Measurements from ENCODE around the gene SF3B3. TPM values are rescaled to one million over a fixed set of nuclear protein-coding genes. Genes with fewer than 3 reads are reported as not detected.

Gene SF3B3
- total and polyA plus RNA-seq, 2 donors (not counting 1 experiment from before 2014, with no cell fraction given) = 67.1 to 266 TPM

DNA sequence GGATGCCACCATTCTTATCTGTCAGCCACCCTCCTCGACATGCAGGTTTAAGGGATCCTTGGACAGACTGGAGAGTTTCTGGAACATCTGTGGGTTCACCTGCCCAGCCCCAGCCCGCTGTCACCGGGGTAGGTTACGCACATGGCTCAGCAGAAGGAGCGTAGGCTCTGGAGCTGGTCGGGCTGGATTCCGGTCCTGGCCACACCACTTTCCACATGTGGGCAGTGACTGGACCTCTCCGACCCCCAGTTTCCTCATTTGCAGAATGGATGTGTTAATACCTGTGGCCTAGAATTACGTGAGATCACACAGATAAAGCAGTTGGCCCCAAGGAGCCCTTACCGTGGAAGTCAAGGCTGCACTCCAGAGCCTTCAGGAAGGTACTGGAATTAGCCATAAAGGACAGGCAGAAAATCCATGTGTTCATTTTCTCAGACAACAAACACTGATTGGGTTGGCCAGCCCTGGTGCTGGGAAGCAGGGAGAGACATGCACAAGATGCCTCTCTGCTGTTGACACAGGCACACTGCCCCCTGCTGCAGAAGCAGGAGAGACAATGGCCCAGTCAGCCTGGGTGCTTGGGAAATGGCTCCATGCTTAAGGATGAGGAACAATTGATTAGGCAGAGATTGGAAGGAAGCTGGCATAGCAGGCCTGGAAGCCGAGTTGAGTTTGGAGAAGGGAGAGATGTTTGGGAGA is 58.8 kb downstream of the SF3B3 start:
- Histone ChIP-seq H3K27me3 (replicated peaks in 1 of 4; ENCODE audit: control extremely low read depth in 1 of 4, control insufficient read depth in 3 of 4, insufficient read depth in 4 of 4, low read length in 3 of 4) (no peaks in the 10 kb centered on the region), H3K27ac (ENCODE audit: low read length in 2 of 2) (no peak overlapping the region), H3K9me3 (ENCODE audit: control extremely low read depth in 1 of 3, control insufficient read depth in 2 of 3, insufficient read depth in 1 of 3, low read length in 2 of 3) (no peaks in the 10 kb centered on the region), H2AFZ (ENCODE audit: insufficient read depth, low read depth, low read length, poor library complexity, severe bottlenecking) (no peak overlapping the region), H4K20me1 (ENCODE audit: control insufficient read depth, insufficient read depth, low read length, poor library complexity, severe bottlenecking) (no peaks in the 10 kb centered on the region), H3K4me1 (ENCODE audit: control insufficient read depth in 2 of 2, insufficient read depth in 2 of 2, low read length in 2 of 2) (no peaks in the 10 kb centered on the region), H3K4me2 (replicated peaks; ENCODE audit: low read depth, low read length, poor library complexity, severe bottlenecking) (no peak overlapping the region), H3K4me3 (ENCODE audit: control extremely low read depth in 1 of 5, extremely low read depth in 1 of 5, insufficient read depth in 1 of 5, low read depth in 2 of 5, low read length in 4 of 5) (no peak overlapping the region), H3K36me3 (replicated peaks in 1 of 2; ENCODE audit: control extremely low read depth in 1 of 2, control insufficient read depth in 1 of 2, extremely low read depth in 1 of 2, insufficient read depth in 2 of 2, low read length in 1 of 2) (no peaks in the 10 kb centered on the region), H3K9ac (ENCODE audit: low read length) (no peak overlapping the region), H3K79me2 (ENCODE audit: control insufficient read depth, insufficient read depth, low read length) (no peaks in the 10 kb centered on the region)
- no peak overlapping the region for H3K27ac Mint-ChIP-seq
- H3K4me3 Mint-ChIP-seq = no peak overlapping the region
- ATAC-seq (ENCODE audit: low read depth) = no peak
- intact Hi-C loops (cut with micrococcal nuclease) = no loop called here
- H3K9me3 Mint-ChIP-seq (ENCODE audit: insufficient read depth) = no peaks in the 10 kb centered on the region
- ChIA-PET CTCF (interaction anchor here (0.6 kb wide), 1 partner anchor 1440 kb away, joined by 3 read pairs; no protein-coding TSS in a partner anchor), POLR2A (no interaction called here)
- no peaks in the 10 kb centered on the region for H3K4me1 Mint-ChIP-seq
- no peak for TF ChIP-seq EZH2 (IDR thresholded peaks at IDR 0.05; ENCODE audit: borderline replicate concordance, insufficient read depth, low read depth, low read length, poor library complexity, severe bottlenecking)
- TF ChIP-seq, protein P1, sequence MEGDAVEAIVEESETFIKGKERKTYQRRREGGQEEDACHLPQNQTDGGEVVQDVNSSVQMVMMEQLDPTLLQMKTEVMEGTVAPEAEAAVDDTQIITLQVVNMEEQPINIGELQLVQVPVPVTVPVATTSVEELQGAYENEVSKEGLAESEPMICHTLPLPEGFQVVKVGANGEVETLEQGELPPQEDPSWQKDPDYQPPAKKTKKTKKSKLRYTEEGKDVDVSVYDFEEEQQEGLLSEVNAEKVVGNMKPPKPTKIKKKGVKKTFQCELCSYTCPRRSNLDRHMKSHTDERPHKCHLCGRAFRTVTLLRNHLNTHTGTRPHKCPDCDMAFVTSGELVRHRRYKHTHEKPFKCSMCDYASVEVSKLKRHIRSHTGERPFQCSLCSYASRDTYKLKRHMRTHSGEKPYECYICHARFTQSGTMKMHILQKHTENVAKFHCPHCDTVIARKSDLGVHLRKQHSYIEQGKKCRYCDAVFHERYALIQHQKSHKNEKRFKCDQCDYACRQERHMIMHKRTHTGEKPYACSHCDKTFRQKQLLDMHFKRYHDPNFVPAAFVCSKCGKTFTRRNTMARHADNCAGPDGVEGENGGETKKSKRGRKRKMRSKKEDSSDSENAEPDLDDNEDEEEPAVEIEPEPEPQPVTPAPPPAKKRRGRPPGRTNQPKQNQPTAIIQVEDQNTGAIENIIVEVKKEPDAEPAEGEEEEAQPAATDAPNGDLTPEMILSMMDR (IDR thresholded peaks at IDR 0.05) = no peak
- no peaks in the 10 kb centered on the region for H3K27me3 Mint-ChIP-seq
- no peak for DNase-seq
- 91% methylated on average over 11 of the region's 11 CpGs for WGBS (ENCODE audit: insufficient coverage)

DNA sequence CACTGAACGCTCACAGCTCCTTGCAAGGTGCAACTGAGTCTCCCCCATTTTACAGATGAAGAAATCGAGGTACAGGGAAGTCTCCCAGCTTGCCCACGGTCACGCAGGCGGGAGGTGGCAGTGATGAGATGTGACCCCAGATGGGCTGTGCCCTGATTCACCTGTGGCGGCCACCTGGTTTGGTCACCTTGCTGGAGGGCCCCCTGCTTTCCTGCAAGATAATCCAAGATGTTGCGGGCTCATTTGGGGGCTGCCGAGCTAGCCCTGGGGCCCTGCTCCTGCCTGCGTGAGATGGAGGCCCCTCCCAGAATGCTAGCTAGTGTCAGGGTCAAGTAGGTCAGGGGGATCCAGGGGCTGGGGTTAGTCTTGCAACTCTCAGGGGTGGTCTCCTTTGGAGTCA is 63.1 kb downstream of the SF3B3 start:
- H3K27me3 Mint-ChIP-seq = peaks cover 3% of the 10 kb centered on the region
- no peak overlapping the region for H3K27ac Mint-ChIP-seq
- H3K9me3 Mint-ChIP-seq (ENCODE audit: insufficient read depth) = no peaks in the 10 kb centered on the region
- no peaks in the 10 kb centered on the region for H3K4me1 Mint-ChIP-seq
- no peaks in the 10 kb centered on the region for H3K79me2 ChIP-seq (ENCODE audit: control insufficient read depth, insufficient read depth, low read length)
- H2AFZ ChIP-seq (ENCODE audit: insufficient read depth, low read depth, low read length, poor library complexity, severe bottlenecking) = no peak overlapping the region
- ATAC-seq (ENCODE audit: low read depth) = no peak
- intact Hi-C loops (cut with micrococcal nuclease) = no loop called here
- ChIA-PET POLR2A (no interaction called here), CTCF (no interaction called here)
- DNase-seq = no peak
- H3K36me3 ChIP-seq (replicated peaks in 1 of 2; ENCODE audit: control extremely low read depth in 1 of 2, control insufficient read depth in 1 of 2, extremely low read depth in 1 of 2, insufficient read depth in 2 of 2, low read length in 1 of 2) = no peaks in the 10 kb centered on the region
- no peak for TF ChIP-seq EZH2 (IDR thresholded peaks at IDR 0.05; ENCODE audit: borderline replicate concordance, insufficient read depth, low read depth, low read length, poor library complexity, severe bottlenecking)
- TF ChIP-seq, protein P1 (IDR thresholded peaks at IDR 0.05) = no peak
- H3K4me2 ChIP-seq (replicated peaks; ENCODE audit: low read depth, low read length, poor library complexity, severe bottlenecking) = no peak overlapping the region
- H3K9ac ChIP-seq (ENCODE audit: low read length) = no peak overlapping the region
- H3K27ac ChIP-seq (ENCODE audit: low read length in 2 of 2) = no peak overlapping the region
- no peaks in the 10 kb centered on the region for H3K9me3 ChIP-seq (ENCODE audit: control extremely low read depth in 1 of 3, control insufficient read depth in 2 of 3, insufficient read depth in 1 of 3, low read length in 2 of 3)
- H3K4me3 ChIP-seq (ENCODE audit: control extremely low read depth in 1 of 5, extremely low read depth in 1 of 5, insufficient read depth in 1 of 5, low read depth in 2 of 5, low read length in 4 of 5) = no peak overlapping the region
- H3K4me1 ChIP-seq (ENCODE audit: control insufficient read depth in 2 of 2, insufficient read depth in 2 of 2, low read length in 2 of 2) = no peaks in the 10 kb centered on the region
- WGBS (ENCODE audit: insufficient coverage) = 96% methylated on average over 9 of the region's 9 CpGs
- H3K4me3 Mint-ChIP-seq = no peak overlapping the region
- H4K20me1 ChIP-seq (ENCODE audit: control insufficient read depth, insufficient read depth, low read length, poor library complexity, severe bottlenecking) = no peaks in the 10 kb centered on the region
- H3K27me3 ChIP-seq (replicated peaks in 1 of 4; ENCODE audit: control extremely low read depth in 1 of 4, control insufficient read depth in 3 of 4, insufficient read depth in 4 of 4, low read length in 3 of 4) = no peaks in the 10 kb centered on the region
